GM19238 (cell line): ENCODE data around the gene CNST.
A peak's percentile ranks its signal among the peaks of the same experiment; 100 is the strongest.
"Not testable (repeated sequence)": the region's sequence is repeated elsewhere in the genome, so short reads cannot be mapped to it uniquely, and the experiment has no call there.

ENCODE experiments used
- DNase-seq: peaks from one replicate; pipeline ENCODE4 v3.0.0; 2011; ENCODE audit warnings: low spot score; ENCODE audit not compliant: insufficient read length

CNST gene

DNA sequence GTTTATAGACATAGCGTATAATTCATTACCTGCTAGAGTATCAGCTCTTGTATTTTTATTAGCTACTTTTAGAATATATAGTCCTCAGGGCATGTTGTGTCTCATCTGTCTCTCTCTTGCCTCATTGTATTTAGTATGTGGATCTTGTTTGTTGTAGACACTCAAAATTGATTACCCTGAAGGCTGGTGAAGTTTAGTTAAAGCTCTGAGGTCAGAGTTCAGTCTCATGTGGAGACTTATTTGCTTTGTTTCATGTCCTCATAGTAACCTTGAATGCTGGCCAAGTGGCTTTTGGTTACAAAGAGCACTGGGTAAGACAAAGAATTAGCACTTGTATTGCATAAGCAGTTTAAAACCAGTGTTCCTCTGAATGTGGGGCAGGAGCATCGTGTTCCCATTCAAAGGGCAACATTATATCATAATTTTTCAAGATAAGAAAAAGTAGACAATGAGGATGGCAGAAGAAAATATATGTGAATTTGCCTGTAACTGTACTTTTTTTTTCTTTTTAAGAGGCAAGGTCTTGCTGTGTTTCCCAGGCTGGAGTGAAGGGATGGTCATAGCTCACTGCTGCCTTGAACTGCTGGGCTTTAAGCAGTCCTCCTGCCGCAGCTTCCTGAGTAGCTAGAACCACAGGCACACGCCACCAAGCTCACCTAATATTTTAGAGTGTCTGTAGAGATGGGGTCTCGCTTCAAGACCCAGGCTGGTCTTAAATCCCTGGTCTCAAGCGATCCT lies 17.4 kb downstream of the CNST start:
- no peak for DNase-seq

DNA sequence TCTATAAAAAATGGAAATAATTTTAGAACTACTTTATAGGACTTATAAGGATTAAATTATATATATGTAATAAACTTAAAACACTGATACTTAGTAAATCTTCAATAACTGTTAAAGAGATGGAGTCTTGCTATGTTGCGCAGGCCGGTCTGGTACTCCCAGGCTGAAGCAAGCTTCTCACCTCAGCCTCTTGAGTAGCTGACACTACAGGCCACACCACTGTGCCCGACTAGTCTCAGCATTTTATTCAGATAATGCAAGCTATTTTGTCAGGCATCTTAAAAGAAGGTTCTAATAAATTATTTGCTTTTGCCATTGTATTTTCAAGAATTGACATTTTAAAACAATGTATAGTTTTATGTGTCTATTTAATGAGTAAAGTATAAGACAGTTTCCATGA lies 20.8 kb downstream of the CNST start:
- DNase-seq, result no peak

DNA sequence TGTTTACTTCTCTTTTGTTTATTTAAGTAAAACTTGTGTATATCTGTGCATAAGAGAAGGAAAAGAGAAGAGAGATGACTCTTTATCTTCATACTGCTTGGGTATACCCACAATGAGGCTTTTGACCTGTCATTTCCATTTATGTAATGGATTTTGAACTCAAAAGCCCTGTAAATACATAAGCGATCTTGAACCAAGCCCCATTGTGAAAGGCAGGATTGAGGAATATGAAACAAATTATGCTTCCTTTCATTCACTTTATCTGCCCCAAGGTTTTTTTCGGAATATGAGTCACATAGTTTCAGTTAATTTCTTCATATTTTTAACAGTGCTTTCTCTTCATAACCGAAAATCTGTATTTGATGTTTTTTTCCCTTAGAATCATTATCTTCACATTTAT lies 21.4 kb downstream of the CNST start:
- no peak for DNase-seq

DNA sequence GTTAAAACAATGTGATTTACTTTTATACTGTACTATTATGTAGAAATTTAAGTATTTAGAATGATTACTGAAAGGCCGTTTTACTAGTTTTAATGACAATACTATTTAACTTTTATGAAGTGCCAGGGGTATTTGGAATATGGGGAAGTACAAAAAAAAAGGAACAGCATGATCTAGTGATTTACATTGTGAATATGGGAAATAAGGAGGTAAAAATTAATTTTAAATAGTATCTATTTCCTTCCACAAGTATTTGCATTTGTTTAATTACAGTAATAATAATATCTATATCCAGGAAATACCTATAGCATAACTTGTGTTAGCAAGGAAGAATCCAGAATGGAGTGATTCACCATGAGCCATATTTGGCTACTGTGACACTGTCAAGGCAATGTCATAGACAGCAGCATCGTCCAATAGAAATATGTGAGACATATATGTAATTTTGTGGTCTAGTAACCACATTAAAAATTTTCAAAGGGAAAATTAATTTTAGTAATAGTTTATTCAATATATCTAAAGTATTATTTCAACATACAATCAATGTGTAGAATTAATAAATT lies 22.0 kb downstream of the CNST start:
- no peak for DNase-seq

DNA sequence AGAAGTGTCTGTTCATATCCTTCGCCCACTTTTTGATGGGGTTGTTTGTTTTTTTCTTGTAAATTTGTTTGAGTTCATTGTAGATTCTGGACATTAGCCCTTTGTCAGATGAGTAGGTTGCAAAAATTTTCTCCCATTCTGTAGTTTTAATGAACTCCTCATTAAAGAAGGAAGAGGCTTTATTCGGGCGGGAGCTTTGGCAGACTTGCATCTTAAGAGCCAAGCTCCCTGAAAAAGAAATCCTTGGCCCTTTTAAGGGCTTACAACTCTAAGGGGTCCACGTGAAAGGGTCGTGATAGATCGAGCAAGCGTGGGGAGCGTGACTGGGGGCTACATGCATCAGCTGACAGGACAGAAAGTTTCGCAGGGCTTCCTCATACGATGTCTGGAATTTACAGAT lies 23.7 kb downstream of the CNST start:
- not testable (repeated sequence) for DNase-seq

DNA sequence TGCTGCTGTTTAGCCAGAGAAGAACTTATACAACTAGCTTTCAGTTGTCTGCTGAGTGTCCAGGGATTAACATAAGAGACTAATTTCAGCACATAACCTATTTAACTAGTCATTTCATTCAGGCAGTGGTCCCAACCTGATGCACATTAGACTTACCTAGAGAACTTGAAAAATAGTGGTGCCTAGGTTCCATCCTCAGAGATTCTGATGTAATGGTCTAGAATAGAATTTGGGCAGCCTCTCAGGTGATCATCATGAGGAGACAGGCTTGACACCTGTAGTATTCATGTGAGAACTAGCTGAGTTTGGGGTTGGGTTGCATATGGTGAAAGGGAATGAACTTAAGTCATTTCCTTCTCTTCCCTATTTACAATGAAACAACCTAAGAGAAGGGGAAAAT lies 24.8 kb downstream of the CNST start:
- no peak for DNase-seq

DNA sequence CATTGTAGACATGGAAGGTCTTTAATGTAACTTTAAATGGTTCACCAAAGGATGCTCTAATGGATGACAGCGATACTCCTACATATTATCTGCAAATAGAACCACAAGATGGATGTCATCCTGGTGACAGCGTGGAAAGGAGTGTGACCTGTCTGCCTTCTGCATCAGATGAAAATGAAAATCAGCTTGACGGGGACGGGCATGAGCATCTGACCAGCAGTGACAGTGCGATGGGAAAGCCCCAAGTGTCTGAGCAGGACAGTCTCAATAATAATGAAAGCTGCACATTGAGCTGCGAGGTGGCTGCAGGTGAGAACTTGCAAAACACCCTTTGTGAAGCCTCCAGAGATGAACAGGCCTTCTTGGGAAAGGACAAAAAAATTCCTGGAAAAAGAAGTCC lies 25.2 kb downstream of the CNST start:
- peak; percentile 46 for DNase-seq

DNA sequence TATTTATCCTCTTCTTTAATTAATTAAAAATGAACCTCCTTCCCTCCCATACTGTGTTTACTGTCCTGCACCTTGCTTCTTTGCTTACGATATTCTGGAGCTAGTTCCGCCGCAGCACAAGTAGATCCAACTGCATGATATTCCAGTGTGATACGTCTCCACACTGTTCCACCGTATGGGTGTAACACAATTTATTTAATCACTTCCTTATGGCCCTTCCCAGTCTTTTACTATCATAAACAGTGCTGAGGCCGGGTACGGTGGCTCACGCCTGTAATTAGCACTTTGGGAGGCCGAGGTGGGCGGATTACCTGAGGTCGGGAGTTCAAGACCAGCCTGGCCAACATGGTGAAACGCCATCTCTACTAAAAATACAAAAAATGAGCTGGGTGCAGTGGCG lies 25.7 kb downstream of the CNST start:
- DNase-seq, result no peak

DNA sequence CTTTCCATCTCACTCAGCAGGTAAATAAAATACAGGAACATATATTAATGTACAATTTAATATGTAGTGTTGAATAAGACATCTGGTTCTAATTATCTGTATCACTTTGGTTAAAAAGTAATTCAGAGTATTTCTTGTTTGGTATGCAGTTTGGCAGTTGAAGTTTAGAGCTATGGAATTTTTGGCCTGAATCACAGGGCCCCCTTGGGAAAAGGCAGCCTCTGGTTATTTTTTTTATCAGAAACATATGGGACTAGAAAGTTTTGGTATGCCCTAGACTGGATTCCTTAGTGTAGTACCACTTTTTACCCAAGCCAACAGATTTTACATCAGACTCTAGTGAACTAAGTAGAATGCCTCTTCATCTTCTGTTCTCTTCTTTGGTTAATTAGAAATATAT lies 26.4 kb downstream of the CNST start:
- no peak for DNase-seq

DNA sequence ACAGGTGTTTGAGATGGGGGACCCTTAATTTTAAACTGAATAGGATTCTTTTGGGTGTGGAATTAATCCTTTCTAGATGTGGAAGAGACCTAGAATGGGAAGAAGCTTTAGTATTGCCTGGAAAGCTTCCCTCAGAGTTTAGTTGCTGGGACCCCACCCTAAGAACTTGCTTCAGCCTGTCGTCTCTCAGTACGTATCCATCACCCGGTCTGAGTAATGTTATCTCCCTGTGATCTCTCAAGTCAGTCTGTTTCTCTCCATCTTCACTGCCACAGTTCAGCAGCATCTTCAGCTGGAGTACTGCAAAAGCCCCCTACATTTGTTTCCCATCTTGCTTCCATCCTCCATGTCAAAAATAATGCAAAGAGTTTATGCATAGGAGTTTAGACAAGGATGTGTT lies 28.9 kb downstream of the CNST start:
- DNase-seq, result no peak

DNA sequence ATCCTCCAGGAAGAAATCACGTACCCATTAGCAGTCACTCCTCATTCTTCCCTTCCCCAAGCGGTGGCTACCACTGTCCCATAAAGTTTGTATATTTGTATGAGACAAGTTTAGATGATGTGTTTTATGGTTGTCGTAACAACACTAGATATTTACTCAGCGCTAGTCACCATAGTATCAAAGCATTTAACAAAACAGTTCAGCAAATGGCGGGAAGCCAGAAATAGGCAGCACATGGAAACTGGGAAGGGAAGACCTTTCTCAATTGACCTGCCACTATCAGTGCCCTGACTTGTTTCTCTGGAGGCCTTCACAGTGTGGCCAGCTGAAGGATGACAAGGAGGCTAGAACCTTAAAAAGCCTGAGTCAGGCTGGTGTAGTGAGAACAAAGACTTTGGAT lies 31.1 kb downstream of the CNST start:
- no peak for DNase-seq

DNA sequence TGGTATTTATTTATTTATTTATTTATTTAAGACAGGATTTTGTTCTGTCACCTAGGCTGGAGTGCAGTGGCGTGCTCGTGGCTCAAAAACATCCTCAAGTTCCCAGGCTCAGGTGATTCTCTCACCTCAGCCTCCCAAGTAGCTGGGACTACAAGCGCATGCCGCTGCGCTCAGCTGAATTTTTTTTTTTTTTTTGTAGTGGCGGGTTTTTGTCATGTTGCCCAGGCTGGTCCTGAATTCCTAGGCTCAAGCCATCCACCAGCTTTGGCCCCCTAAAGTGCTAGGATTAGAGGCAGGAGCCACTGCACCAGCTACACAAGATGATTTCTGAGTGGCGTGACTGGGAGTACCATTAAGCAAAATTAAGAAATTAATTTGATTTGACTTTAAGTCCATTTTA lies 31.7 kb downstream of the CNST start:
- no peak for DNase-seq

DNA sequence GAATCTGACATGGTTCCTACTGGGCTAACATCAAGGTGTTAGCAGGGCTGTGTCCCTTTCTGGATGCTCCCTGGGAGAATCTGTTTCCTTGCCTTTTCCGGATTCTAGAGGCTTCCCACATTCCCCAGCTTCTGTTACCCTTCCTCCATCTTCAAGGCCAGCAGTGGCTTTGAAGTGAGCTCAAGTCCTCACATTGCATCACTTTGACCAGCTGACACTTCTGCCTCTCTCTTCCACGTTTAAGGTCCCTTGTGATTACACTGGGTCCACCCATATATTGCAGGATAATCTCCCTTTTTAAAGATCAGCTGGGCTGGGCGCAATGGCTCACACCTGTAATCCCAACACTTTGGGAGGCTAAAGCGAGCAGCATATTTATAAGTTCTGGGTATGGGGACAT lies 33.1 kb downstream of the CNST start:
- no peak for DNase-seq

DNA sequence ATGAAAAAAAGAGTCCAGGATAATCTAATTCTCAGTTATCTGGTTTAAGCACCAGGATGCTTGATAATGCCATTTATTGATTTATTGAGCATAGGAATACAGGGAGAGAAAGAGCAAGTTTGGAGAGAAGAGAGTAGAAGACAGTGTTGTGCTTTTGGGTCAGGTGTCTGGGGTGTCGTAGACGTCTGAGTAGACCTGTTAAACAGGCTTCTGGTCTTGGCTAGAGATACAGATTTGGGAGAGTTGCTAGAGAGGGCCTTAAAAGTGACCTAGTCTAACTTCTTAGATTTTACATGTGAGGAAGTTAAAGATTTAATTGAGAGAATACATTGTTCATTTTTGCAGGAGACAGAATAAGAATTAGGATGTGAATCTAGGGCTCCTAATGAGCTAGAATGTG lies 34.3 kb downstream of the CNST start:
- DNase-seq, result no peak

DNA sequence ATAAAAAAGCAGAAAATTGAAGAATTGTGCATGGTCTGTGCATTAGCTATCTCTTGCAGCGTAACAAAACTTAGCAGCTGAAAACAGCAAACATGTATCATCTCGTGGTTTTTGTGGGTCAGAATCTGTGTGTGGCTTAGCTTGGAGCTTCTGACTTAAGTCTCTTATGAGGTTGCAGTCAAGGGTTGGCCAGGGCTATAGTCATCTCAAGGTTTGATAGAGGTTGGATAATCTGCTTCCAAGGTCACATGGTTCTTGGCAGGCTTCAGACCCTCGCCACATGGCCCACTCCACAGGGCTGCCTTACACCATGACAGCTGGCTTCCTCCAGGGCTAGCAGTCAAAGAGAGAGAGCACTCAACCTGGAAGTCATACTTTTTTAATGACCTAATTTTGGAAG lies 35.9 kb downstream of the CNST start:
- no peak for DNase-seq

DNA sequence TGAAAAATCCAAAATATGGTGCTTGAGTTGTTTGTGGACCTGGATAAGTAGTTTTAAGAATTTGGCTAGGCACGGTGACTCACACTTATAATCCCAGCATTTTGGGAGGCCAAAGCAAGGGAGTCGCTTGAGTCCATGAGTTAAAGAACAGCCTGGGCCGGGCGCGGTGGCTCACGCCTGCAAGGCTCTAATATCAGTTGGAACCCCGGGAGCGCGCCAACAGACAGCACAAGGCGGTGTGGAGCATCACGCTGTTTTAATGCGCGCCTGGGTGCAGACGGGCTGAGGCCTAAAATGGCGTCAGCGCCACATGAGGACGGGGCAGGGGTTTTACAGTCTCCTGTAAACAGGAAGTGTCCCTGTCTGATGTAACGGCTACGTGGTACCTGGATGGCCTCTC lies 39.0 kb downstream of the CNST start:
- DNase-seq, result not testable (repeated sequence)

DNA sequence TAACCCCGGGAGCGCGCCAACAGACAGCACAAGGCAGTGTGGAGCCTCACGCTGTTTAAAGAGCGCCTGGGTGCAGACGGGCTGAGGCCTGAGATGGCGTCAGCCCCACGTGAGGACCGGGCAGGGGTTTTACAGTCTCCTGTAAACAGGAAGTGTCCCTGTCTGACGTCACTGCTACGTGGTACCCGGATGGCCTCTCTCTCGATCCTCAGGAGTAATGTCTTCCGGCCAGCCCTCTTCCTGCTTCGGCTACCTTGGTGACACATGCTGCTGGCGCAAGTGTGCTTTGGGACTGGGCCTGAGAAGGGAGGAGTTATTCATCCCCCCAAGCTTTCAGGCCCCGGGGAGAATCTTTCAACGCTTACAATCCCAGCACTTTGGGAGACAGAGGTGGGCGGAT lies 41.2 kb downstream of the CNST start:
- DNase-seq, result no peak

DNA sequence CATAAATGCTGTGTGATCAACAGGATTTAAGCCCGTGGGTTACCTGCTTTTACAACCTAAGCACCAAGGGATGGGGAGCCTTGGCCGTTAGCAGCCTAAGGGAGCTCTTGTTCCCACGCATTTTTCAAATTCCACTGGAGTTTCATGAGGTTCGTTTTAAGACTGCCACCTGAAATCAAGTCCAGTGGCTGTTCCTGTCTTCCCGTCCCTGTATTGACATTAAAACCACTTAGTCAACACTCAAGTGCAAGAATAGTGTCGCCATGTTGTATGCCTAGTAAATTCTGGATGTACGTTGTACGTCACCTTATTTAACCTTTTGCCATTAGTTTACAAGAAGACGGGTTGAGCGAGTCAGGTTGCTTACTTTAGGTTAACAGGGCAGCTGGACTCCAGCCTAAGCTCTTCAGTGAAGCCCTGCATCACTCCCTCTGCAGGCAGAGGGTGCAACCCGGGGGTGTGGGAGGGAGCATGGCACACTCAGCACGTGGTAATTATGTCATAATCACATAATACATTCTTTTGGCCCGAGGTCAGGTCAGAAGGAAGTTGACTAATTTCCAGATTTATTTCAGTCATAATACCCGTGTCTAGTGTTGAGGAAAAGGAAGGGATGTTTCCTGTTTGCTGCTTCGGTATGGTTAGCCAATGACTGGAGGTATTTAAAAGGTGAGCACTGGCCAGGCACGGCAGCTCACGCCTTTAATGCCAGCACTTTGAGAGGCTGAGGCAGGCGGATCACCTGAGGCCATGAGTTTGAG lies 42.5 kb downstream of the CNST start:
- no peak for DNase-seq

DNA sequence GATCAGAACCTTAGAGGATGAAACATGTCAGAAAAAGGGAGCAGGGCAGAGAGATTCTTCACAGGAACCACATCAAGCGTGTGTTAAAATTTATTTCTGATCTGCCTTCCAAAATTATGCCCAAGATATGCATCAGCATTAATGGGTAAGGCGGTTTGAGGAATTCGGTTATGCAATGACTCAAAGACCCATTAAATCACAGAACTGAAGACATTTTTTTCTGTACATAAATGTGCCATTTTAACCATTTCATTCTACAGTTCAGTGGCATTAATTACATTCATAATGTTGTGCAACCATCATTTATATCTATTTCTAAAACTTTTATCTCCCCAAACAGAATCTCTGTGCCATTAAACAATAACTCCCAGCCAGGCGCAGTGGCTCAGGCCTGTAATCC lies 43.4 kb downstream of the CNST start:
- no peak for DNase-seq

DNA sequence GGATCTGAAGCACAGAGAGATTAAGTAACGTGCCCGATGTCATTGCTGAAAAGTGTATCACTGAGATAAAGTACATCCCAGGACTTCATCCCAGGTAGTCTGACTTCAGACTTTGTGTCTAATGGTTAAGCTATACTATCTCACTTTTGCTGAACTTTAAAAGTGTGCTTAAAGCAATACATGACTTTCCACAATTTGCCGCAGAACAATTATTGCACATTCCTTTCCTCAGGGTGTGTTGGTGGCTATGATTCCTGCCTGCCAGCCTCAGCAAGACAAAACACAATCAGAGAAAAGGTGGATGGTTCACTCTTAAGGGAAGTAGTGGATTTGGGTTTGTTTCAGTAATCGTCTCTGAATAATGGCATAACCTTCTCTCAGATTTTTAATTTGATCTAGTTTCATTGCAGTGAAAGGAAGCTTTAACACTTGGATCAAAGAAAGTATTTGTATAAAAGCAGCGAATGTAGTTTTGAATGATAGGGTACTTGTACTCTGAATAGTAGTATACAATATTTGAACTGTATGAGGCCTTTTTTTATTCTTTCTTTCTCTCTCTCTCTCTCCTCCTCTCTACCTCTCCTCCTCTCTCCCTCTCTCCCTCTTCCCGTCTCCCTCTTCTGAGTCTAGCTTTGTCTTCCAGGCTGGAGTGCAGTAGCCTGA lies 47.0 kb downstream of the CNST start:
- no peak for DNase-seq

DNA sequence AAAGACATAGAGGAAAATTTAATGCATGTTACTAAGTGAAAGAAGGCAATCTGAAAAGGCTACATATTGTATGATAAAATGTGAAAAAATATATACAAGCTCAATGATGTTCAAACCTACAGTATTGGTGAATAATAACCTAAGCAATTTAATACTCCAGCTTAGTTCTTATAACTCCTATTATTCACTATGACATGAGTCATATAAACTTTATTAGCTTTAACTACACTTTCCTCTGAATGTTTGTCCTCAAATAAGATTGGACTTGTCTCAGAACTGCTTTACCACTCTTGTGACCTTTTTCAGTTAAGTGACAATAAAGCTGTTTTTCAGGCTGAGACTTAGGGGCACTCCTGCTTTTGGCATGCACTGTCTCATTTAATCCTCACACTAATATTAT lies 50.9 kb downstream of the CNST start:
- no peak for DNase-seq

DNA sequence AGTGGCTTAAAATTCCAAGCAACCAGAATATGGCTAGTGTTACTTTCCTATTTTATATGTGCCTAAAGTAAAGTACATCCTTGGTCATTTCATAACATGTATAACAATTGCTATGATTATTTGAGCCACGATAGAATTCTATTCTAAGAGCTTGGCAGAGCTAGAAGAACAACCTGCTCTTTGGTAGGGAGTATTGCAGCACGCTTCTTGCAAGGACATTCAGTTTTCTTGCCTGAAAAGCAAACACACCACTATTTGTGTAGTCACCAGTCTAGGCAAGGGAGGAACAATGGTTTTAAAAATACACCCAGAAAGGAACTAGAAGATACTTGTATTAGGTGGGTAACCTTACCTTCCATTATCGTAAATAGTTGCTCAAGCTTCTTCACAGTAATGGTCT lies 51.5 kb downstream of the CNST start:
- DNase-seq, result no peak
